DLD1 (cell line): Measurements from ENCODE around the gene ZNF583.

ENCODE experiments used
- in situ Hi-C: cut with HindIII; loops from 2 replicates; pipeline ENCODE4 v1.10.0; 2017; ENCODE audit warnings: low sequenced_read_pairs

The ZNF583 gene

GRCh38 chr19:56403764-56404704, at the start of gene ZNF583:
ZNF583 (plus strand) TSS chr19:56404332; CDS start chr19:56407115, 2,783 bp downstream.
- in situ Hi-C loops: no loop called here

- in situ Hi-C loops: no loop called here
These were observed 48.6 kb upstream of the ZNF583 start for GRCh38 chr19:56355517-56355916.

- in situ Hi-C loops: no loop called here
These were observed 47.2 kb upstream of the ZNF583 start for GRCh38 chr19:56356944-56357343.

DNA sequence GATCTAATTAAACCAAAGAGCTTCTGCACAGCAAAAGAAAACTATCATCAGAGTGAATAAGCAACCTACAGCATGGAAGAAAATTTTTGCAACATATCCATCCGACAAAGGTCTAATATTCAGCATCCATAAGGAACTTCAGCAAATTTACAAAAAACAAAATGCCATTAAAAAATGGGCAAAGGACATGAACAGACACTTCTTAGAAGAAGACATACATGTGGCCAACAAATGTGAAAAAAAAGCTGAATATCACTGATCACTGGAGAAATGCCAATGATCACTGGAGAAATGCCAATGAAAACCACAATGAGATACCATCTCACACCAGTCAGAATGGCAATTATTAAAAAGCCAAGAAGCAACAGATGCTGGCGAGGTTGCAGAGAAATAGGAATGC, 43.3 kb upstream of the ZNF583 start:
- in situ Hi-C loops: no loop called here

DNA sequence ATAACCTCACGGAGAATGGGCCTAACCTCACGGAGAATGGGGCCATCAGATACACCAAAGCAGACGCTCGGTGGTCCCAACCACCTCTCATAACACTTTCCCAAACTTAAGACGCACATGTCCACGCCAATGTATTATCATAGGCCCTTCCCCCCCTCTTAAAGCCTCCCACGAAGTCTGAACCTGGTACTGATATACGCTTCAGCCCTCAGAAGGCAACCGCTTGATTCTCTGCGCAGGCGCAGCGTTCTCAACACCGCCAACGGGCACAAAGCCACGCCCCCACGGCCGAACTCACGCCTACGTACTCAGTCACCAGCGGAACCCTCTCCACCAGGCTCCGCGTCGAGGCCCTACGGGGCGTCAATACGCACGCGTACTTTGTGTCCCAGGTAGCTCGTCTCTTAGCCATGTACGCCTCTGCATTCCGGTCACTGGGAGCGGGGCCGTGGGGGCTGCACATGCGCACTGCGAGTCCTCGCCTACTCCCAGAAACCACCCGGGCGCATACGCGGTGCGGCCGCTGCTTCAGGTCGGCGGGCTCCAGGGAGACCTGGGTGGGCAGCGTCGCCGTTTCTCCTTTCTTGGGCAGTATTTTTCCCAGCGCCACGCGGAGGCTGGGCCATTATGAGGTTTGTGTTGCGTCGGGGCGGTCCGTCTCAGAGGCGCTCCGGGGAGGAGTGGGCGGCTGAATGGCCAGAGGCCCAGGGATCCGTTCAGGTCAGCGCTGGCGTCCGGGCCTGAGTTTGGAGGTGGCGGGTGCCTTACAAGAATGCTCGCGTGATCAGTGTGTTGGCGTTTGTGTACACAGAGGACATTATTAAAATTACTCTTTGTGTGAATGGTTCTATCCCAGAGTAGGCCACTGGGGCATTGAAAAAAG, 36.1 kb upstream of the ZNF583 start:
- in situ Hi-C loops: no loop called here

GRCh38 chr19:56369886-56370676, 34.1 kb upstream of the ZNF583 start:
- in situ Hi-C loops: no loop called here

- in situ Hi-C loops: no loop called here
These were observed 31.9 kb upstream of the ZNF583 start for GRCh38 chr19:56372281-56372680.

GRCh38 chr19:56377105-56377924, 26.8 kb upstream of the ZNF583 start:
- in situ Hi-C loops: no loop called here

DNA sequence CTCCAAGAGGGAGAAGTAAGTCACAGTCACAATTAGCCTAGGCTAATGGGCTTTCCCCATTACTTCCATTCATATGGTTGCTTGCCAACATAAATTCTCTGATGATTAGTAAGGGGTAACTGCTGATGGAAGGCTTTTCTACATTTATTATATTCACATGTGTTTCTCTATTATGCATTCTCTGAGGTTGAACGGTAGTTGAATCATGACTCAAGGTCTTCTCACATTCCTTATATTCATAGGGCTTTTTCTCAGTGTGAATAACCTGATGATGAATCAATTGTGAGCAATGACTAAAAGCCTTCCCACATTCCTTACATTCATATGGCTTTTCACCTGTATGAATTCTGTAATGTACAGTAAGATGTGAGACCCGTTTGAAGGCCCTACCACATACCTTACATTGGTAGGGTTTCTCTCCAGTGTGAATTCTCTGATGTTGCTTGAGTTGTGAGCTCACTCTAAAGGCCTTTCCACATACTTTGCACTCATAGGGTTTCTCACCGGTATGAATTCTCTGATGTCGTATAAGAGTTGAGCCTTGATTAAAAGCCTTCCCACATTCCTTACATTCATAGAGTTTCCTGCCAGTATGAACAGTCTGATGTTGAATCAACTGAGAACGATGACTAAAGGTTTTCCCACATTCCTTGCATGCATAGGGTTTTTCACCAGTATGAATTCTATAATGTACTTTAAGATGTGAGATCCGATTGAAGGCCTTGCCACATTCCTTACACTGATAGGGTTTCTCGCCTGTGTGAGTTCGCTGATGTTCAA, 20.1 kb upstream of the ZNF583 start:
- in situ Hi-C loops: no loop called here

DNA sequence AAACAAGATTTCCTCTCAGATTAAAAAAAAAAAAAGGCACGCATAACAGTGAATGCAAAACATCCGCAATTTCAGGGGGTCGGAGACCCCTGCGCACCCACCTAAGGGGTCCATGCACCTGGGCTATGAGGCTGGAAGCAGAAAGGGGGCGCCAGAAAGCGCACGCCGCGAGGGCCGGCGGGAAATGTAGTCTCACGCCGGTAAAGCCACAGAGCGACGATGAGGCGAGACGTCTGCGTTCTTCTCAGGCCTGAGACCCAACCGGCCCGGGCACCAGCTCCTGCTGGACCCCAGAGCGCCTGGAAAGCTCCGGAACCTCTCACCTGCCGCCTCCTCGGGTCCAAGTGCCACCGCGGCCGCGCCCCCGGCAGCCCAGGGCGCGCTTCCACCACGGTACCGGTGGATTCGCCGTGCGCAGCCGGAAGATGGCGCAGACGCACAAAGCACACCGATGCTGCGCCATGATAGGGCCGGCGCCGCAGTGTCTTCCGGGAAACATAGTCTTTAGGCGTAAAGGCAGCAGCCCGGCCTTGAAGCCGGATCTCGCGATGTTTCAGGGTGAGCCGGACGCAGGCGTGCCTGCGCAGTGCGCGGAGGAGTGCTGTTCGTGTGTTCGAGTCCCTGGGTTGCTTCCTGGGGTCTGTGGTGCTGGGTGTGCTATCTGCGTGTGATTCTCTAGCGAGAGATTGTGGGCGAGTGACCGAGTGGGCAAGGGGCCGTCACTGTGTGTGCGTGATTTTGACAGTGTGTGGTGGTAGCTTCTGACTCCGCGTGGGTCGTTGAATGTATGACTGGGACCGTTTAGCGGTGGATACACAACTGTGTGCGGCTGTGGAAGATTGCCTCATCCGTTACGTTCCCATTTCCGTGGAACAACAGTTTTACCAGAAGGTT, 10.8 kb upstream of the ZNF583 start, which contains the start of gene ZNF582:
Gene ZNF582 (minus strand): TSS at position 416 of the 894 bp plus-strand sequence. CDS start 1,782 bp downstream, outside the sequence.
- in situ Hi-C loops: no loop called here

DNA sequence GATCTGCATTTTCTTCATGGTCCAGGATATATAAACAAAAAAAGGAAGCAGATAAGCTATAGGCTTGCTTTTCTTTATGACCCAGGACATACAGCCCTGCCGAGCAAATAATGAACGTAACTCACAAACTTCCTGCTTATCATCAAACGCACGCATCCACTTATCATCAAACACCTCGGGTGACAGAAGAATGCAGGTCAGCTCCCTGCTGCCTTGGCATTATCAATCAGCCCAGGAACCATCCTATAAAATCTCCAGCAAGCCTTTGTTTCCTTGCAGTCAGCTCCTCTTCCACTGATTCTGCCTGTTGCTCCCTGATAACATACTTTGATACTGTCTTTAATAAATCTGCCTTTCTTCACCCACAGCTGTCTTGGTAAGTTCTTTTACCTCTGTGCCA, 5.3 kb upstream of the ZNF583 start:
- in situ Hi-C loops: no loop called here

DNA sequence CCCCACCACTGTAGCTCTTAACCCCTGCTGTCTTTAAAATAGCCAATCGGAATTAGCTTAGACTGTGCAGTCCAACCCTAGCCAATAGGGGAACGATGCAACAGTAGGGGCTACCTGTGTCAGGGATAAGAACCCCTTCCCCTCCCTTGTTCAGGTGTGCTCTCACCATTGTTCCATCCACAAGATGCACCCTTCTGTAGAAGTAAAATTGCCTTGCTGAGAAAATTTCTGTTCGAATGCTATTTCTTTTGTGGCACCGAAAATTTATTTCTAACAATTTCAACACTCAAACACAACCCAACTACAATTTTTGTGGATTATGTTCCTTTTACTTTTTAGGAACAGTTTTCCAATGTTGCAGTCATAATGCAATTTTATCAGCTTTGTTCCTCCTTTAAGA, 3.6 kb upstream of the ZNF583 start:
- in situ Hi-C loops: no loop called here

- in situ Hi-C loops: no loop called here
These were observed 871 bp upstream of the ZNF583 start for GRCh38 chr19:56403261-56403660.

GRCh38 chr19:56404705-56405056, 549 bp downstream of the ZNF583 start:
- in situ Hi-C loops: no loop called here

DNA sequence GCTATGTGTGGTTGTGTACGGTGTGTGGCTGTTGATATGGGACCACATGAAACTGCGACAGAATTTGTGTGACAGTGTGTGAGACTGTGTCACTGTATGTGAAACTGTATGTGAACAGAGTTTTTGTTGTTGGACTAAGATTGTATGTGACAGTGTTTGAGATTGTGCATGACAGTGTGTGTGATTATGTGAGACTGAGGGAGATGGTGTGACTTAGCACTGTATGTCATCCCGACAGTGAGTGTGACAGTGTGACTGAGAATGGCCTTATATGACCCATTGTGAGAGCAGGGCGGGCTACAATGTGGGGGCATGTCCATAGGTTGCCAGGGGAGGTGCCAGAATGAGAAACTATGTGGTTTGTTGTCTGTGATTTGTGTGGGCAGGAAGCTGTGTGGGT, 930 bp downstream of the ZNF583 start:
- in situ Hi-C loops: no loop called here

GRCh38 chr19:56423276-56423984, 19.3 kb downstream of the ZNF583 start:
- in situ Hi-C loops: no loop called here

DNA sequence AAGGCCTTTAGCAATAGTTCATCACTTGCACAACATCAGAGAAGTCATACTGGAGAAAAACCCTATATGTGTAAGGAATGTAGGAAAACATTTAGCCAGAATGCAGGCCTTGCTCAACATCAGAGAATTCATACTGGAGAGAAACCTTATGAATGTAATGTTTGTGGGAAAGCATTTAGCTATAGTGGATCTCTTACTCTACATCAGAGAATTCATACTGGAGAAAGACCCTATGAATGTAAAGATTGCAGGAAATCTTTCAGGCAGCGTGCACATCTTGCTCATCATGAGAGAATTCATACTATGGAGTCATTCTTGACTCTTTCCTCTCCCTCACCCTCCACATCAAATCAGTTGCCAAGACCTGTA, 19.8 kb downstream of the ZNF583 start:
- in situ Hi-C loops: no loop called here
